Nephron progenitor cell (in vitro differentiated cells): ENCODE measurements around the gene NPIPB6.

ENCODE experiments used
- DNase-seq: peaks from one replicate; pipeline ENCODE4 v3.0.0; 2021
- H3K27ac Mint-ChIP-seq: 2 replicates; pipeline ENCODE4 v1.8.0; 2021; ENCODE audit warnings: mild to moderate bottlenecking, moderate library complexity, mixed read lengths
- H3K27me3 Mint-ChIP-seq: 2 replicates; pipeline ENCODE4 v1.8.0; 2021; ENCODE audit warnings: mild to moderate bottlenecking, low read depth, mixed read lengths; ENCODE audit not compliant: poor library complexity
- H3K36me3 Mint-ChIP-seq: 2 replicates; pipeline ENCODE4 v1.8.0; 2021; ENCODE audit warnings: low read depth, mixed read lengths
- H3K4me1 Mint-ChIP-seq: 2 replicates; pipeline ENCODE4 v1.8.0; 2021; ENCODE audit warnings: mixed read lengths
- H3K4me3 Mint-ChIP-seq: 2 replicates; pipeline ENCODE4 v1.8.0; 2021; ENCODE audit warnings: mild to moderate bottlenecking, moderate library complexity, mixed read lengths
- H3K9me3 Mint-ChIP-seq: 2 replicates; pipeline ENCODE4 v1.8.0; 2021; ENCODE audit warnings: mild to moderate bottlenecking, moderate library complexity, mixed read lengths
- CTCF ChIP-seq: fragments of 200-600 bp; sonication (generic); IDR thresholded peaks from 2 replicates; pipeline ENCODE4 v1.5.0; 2021; ENCODE audit warnings: antibody characterized with exemption

NPIPB6 gene

GRCh38 chr16:28310796-28311195 lies 52.5 kb downstream of the NPIPB6 start:
- Mint-ChIP-seq H3K4me3 (no peak overlapping the region), H3K9me3 (no peaks in the 10 kb centered on the region), H3K27ac (peak overlapping the region; percentile 98), H3K27me3 (peaks cover 6% of the 10 kb centered on the region), H3K36me3 (peaks cover 52% of the 10 kb centered on the region), H3K4me1 (no peaks in the 10 kb centered on the region)
- no peak for DNase-seq
- TF ChIP-seq CTCF, result no peak

- Mint-ChIP-seq H3K27me3 (peaks cover 6% of the 10 kb centered on the region), H3K9me3 (no peaks in the 10 kb centered on the region), H3K36me3 (peaks cover 54% of the 10 kb centered on the region), H3K27ac (no peak overlapping the region), H3K4me3 (no peak overlapping the region), H3K4me1 (no peaks in the 10 kb centered on the region)
- no peak for DNase-seq
- no peak for TF ChIP-seq CTCF
Measured at GRCh38 chr16:28309811-28310311, 53.4 kb downstream of the NPIPB6 start.

- Mint-ChIP-seq H3K9me3 (no peaks in the 10 kb centered on the region), H3K36me3 (peaks cover 55% of the 10 kb centered on the region), H3K4me1 (no peaks in the 10 kb centered on the region), H3K27ac (peak overlapping the region; percentile 79), H3K27me3 (peaks cover 3% of the 10 kb centered on the region), H3K4me3 (no peak overlapping the region)
- no peak for DNase-seq
- TF ChIP-seq CTCF, result no peak
Measured at GRCh38 chr16:28308794-28309584, 54.3 kb downstream of the NPIPB6 start.

- Mint-ChIP-seq H3K4me1 (no peaks in the 10 kb centered on the region), H3K4me3 (no peak overlapping the region), H3K36me3 (peaks cover 60% of the 10 kb centered on the region), H3K27ac (no peak overlapping the region), H3K27me3 (peaks cover 3% of the 10 kb centered on the region), H3K9me3 (no peaks in the 10 kb centered on the region)
- no peak for DNase-seq
- TF ChIP-seq CTCF, result no peak
Measured at GRCh38 chr16:28307936-28308335, 55.4 kb downstream of the NPIPB6 start.

GRCh38 chr16:28304214-28304613 lies 59.1 kb downstream of the NPIPB6 start:
- Mint-ChIP-seq H3K27me3 (no peaks in the 10 kb centered on the region), H3K4me1 (no peaks in the 10 kb centered on the region), H3K27ac (no peak overlapping the region), H3K9me3 (no peaks in the 10 kb centered on the region), H3K4me3 (no peak overlapping the region), H3K36me3 (peaks cover 55% of the 10 kb centered on the region)
- peak; percentile 78 for DNase-seq
- no peak for TF ChIP-seq CTCF

GRCh38 chr16:28303132-28303531 lies 60.2 kb downstream of the NPIPB6 start:
- TF ChIP-seq CTCF, result no peak
- no peaks in the 10 kb centered on the region for H3K4me1 Mint-ChIP-seq
- no peaks in the 10 kb centered on the region for H3K27me3 Mint-ChIP-seq
- no peak for DNase-seq
- no peak overlapping the region for H3K4me3 Mint-ChIP-seq
- peaks cover 48% of the 10 kb centered on the region for H3K36me3 Mint-ChIP-seq
- H3K27ac Mint-ChIP-seq, result no peak overlapping the region
- no peaks in the 10 kb centered on the region for H3K9me3 Mint-ChIP-seq
